ENCODE data around the gene OBSL1.

GRCh38 chr2:219527472-219527871 lies 43.9 kb downstream of the OBSL1 start:
- TF ChIP-seq CTCF (IDR thresholded peaks at IDR 0.05) = no peak
- no peak for TF ChIP-seq EZH2 (IDR thresholded peaks at IDR 0.05; ENCODE audit: borderline replicate concordance, insufficient read depth, low read depth, low read length, poor library complexity, severe bottlenecking)
